K562 (cell line): ENCODE results near the gene PPP1R3E. TPM values are rescaled to one million over a fixed set of nuclear protein-coding genes. Genes with fewer than 3 reads are reported as not detected.

Experiments
- ATAC-seq: fragments of 200-7000 bp; cut with Tn5 transposase; 3 replicates; pipeline ENCODE4 v1.9.1; 2020; ENCODE audit warnings: moderate library complexity
- BruUV-seq: library from RNA; stranded (reverse); fragments of 400-500 nt; replicated peaks from 2 replicates; lab custom pipeline; 2021; lab: Mats Ljungman, UMichigan
- CTCF ChIA-PET: fragments of 300-600 bp; formaldehyde crosslinking; extraction: SDS; loops from one replicate; lab custom pipeline; 2021; ENCODE audit warnings: low intra/inter-chr PET ratio; lab: Yijun Ruan, JAX
- POLR2A ChIA-PET: fragments of 300-600, 350-650 bp; sonication (Branson Sonifier 250); formaldehyde crosslinking; extraction: SDS; loops from one replicate; lab custom pipeline; 2021; ENCODE audit warnings: antibody characterized with exemption, inconsistent platforms; lab: Yijun Ruan, JAX
- DNase-seq, 4 experiments: peaks; one replicate each; pipeline versions ENCODE4 v3.0.0 to v3.0.0-alpha.2; 2011 to 2018; ENCODE audit warnings: low spot score in 3 of 4, mixed read lengths in 3 of 4; ENCODE audit errors: extremely low read depth in 1 of 4
- FAIRE-seq: peaks from 2 replicates; lab custom pipeline; 2011; peaks lifted over from hg19 to GRCh38; lab: Jason Lieb, UNC
- H2AFZ ChIP-seq: 2 replicates; pipeline ENCODE4 v1.6.0; 2011; ENCODE audit warnings: low read depth, low read length, control low read depth, inconsistent platforms
- H3K27ac ChIP-seq: fragments of 200-600 bp; 3 replicates; pipeline ENCODE4 v1.8.0; 2011; ENCODE audit warnings: low read depth, mild to moderate bottlenecking, control low read depth, inconsistent platforms, low read length, moderate library complexity, mixed read lengths; ENCODE audit errors: extremely low read depth
- H3K27me3 ChIP-seq, 2 experiments: fragments of 300-600 bp in 1 of 2; 2 replicates in 1 of 2; 3 replicates in 1 of 2; pipeline versions ENCODE4 v1.6.0 to v1.8.0; 2011; ENCODE audit warnings: inconsistent platforms in 2 of 2, low read length in 2 of 2, mild to moderate bottlenecking in 1 of 2, mixed read lengths in 1 of 2, moderate library complexity in 1 of 2; ENCODE audit not compliant: control insufficient read depth in 2 of 2, insufficient read depth in 2 of 2
- H3K36me3 ChIP-seq: fragments of 300-600 bp; 3 replicates; pipeline ENCODE4 v1.8.0; 2011; ENCODE audit warnings: mild to moderate bottlenecking, low read length, inconsistent platforms; ENCODE audit not compliant: control insufficient read depth, insufficient read depth
- H3K4me1 ChIP-seq, 2 experiments: fragments of 200-600 bp in 1 of 2; replicated peaks in 1 of 2; 2 replicates in 1 of 2; 3 replicates in 1 of 2; pipeline versions ENCODE4 v1.5.1 to v1.8.0; 2011; ENCODE audit warnings: inconsistent platforms in 2 of 2, low read length in 2 of 2, mild to moderate bottlenecking in 1 of 2, mixed read lengths in 1 of 2, moderate library complexity in 1 of 2; ENCODE audit not compliant: control insufficient read depth in 2 of 2, insufficient read depth in 2 of 2
- H3K4me2 ChIP-seq: 2 replicates; pipeline ENCODE4 v1.6.1; 2011; ENCODE audit warnings: low read length, control low read depth, inconsistent platforms, mixed read lengths; ENCODE audit not compliant: insufficient read depth
- H3K4me3 ChIP-seq: fragments of 200-600 bp; sonication (generic), shearing (Covaris generic); 2 replicates; pipeline ENCODE4 v1.5.1; 2016; ENCODE audit warnings: control low read depth, inconsistent platforms
- H3K79me2 ChIP-seq: fragments of 200-600 bp; 3 replicates; pipeline ENCODE4 v1.8.0; 2011; ENCODE audit warnings: low read length, inconsistent platforms; ENCODE audit not compliant: control insufficient read depth, insufficient read depth
- H3K9ac ChIP-seq, 2 experiments: 2 replicates each; pipeline versions ENCODE4 v1.6.0 to v1.6.1; 2011; ENCODE audit warnings: low read depth in 2 of 2, low read length in 2 of 2, control low read depth in 1 of 2, inconsistent platforms in 1 of 2, mild to moderate bottlenecking in 1 of 2, mixed read lengths in 1 of 2; ENCODE audit not compliant: insufficient read depth in 1 of 2
- H3K9me1 ChIP-seq: one replicate; pipeline ENCODE4 v1.6.0; 2011; ENCODE audit warnings: inconsistent platforms, mild to moderate bottlenecking, low read length, moderate library complexity; ENCODE audit not compliant: control insufficient read depth, insufficient read depth
- H3K9me3 ChIP-seq: replicated peaks from 2 replicates; pipeline ENCODE4 v1.5.1; 2011; ENCODE audit warnings: low read depth, low read length, inconsistent platforms; ENCODE audit not compliant: control insufficient read depth, insufficient read depth
- H4K20me1 ChIP-seq: replicated peaks from 2 replicates; pipeline ENCODE4 v1.6.1; 2011; ENCODE audit warnings: low read length, inconsistent platforms, mixed read lengths; ENCODE audit not compliant: control insufficient read depth, insufficient read depth
- ASH1L ChIP-seq: fragments of 450-650 bp; IDR thresholded peaks from 2 replicates; pipeline ENCODE4 v1.6.1; 2018; ENCODE audit warnings: borderline replicate concordance, mild to moderate bottlenecking, low read depth; ENCODE audit not compliant: partially characterized antibody
- ILF3 ChIP-seq: fragments of 450-650 bp; IDR thresholded peaks from 2 replicates; pipeline ENCODE4 v1.6.1; 2018; ENCODE audit warnings: antibody characterized with exemption, mild to moderate bottlenecking, moderate library complexity, borderline replicate concordance
- MCM2 ChIP-seq: fragments of 450-650 bp; IDR thresholded peaks from 2 replicates; pipeline ENCODE4 v1.6.1; 2017; ENCODE audit warnings: low read depth, mild to moderate bottlenecking
- POLR2G ChIP-seq: fragments of 200-400 bp; formaldehyde crosslinking; IDR thresholded peaks from 2 replicates; pipeline ENCODE4 v1.6.1; 2017; ENCODE audit warnings: low read depth, mild to moderate bottlenecking, antibody characterized with exemption, low read length, moderate library complexity
- RBFOX2 ChIP-seq: fragments of 200-400 bp; formaldehyde crosslinking; IDR thresholded peaks from 2 replicates; pipeline ENCODE4 v1.6.1; 2017; ENCODE audit warnings: low read depth, mild to moderate bottlenecking, low read length, moderate library complexity
- WGBS: fragments of 100-300 bp; shearing (Covaris generic); methylation state at CpG from one replicate; pipeline ENCODE4 v1.1.6; 2016; ENCODE audit warnings: low coverage, mixed read lengths; ENCODE audit not compliant: insufficient coverage; ENCODE audit errors: missing lambda C conversion rate; 5-methylcytosine and 5-hydroxymethylcytosine counted together
- in situ Hi-C: fragments of 300-500 bp; cut with MboI; formaldehyde crosslinking; loops from 4 replicates; pipeline ENCODE4 v1.15.0; 2018; ENCODE audit warnings: inconsistent platforms, mixed read lengths
- intact Hi-C: fragments of 100-400 bp; cut with micrococcal nuclease; formaldehyde crosslinking; loops from 2 replicates; pipeline ENCODE4 v1.14.2; 2022
- polyA plus RNA-seq, 8 experiments: library from polyadenylated mRNA; depleted of rRNA in 4 of 8; stranded (reverse) in 5 of 8; unstranded in 3 of 8; fragments of >200 nt; fragmentation: Nextera tagmentation in 2 of 8; fragmentation: Illumina TruSeq in 1 of 8; extraction: Ambion mirVana in 2 of 8; extraction: Trizol in 1 of 8; gene quantifications; 2 replicates each; pipeline versions ENCODE4 v1.2.1 to v1.2.3, GENCODE V29; 2011 to 2014; ENCODE audit warnings: inconsistent platforms in 1 of 8, missing spikeins in 1 of 8
- total RNA-seq, 7 experiments: library from RNA; depleted of rRNA in 6 of 7; stranded (reverse); fragments of >200 nt in 6 of 7; fragmentation: Illumina TruSeq in 2 of 7; extraction: Trizol in 2 of 7; gene quantifications; 2 replicates each; pipeline versions ENCODE4 v1.2.1 to v1.2.3, GENCODE V29; 2011 to 2021; ENCODE audit warnings: low replicate concordance in 1 of 7

The PPP1R3E gene
- total and polyA plus RNA-seq, 9 of the 15 experiments (the other 6 are each of a cell fraction or from before 2014, with no cell fraction given): 3.2 to 18.4 (median 7.6) TPM

GRCh38 chr14:23323838-23324454, 21.3 kb upstream of the PPP1R3E start:
- H4K20me1 ChIP-seq: no peaks in the 10 kb centered on the region; the same call in 1 of the 2 replicates
- CTCF ChIA-PET: no interaction called here
- in situ Hi-C loops: no loop called here
- H3K27ac ChIP-seq: no peak overlapping the region; the same call in 2 of the 3 replicates
- ATAC-seq: no peak
- peaks cover 11 to 17% of the 10 kb centered on the region in 2 experiments; a peak in 4 of 5 replicates for H3K4me1 ChIP-seq
- peaks cover 34% of the 10 kb centered on the region for H3K79me2 ChIP-seq
- POLR2A ChIA-PET: interaction anchor here (0.6 to 2.7 kb wide), 2 partner anchors 22 to 43 kb away, joined by 4 to 12 read pairs; no protein-coding TSS in a partner anchor
- WGBS: 88% methylated on average over 12 of the region's 18 CpGs
- no peak overlapping the region for H3K4me2 ChIP-seq
- intact Hi-C loops: loop anchor here (2.0 to 10.0 kb wide), 3 partner anchors 59 to 231 kb away; partner anchors contain the start of genes THTPA and ZFHX2
- no peak for DNase-seq
- H3K9me1 ChIP-seq: no peaks in the 10 kb centered on the region
- no peak overlapping the region for H2AFZ ChIP-seq
- peaks cover 58% of the 10 kb centered on the region; the same call in 2 of the 3 replicates for H3K36me3 ChIP-seq
- H3K9ac ChIP-seq: no peak overlapping the region
- no peak for TF ChIP-seq ASH1L
- TF ChIP-seq RBFOX2: peak; percentile 64
- 0 out of 2 replicates have a peak, but pooled peaks have one; percentile 36 for TF ChIP-seq POLR2G
- no peak for TF ChIP-seq ILF3
- TF ChIP-seq MCM2: no peak
- H3K27me3 ChIP-seq: no peaks in the 10 kb centered on the region
- no peak for FAIRE-seq
- H3K9me3 ChIP-seq: no peaks in the 10 kb centered on the region
- BruUV-seq: no TSS peak
- no peak overlapping the region for H3K4me3 ChIP-seq
